ENCODE data around the gene TSEN54.
A peak's percentile ranks its signal among the peaks of the same experiment; 100 is the strongest.
"Not testable (repeated sequence)": the region's sequence is repeated elsewhere in the genome, so short reads cannot be mapped to it uniquely, and the experiment has no call there.

The TSEN54 gene

GRCh38 chr17:75514919-75515495 lies 1.3 kb upstream of the TSEN54 start:
- no peak for DNase-seq
- peaks cover 3% of the 10 kb centered on the region for H3K27me3 Mint-ChIP-seq
- H3K36me3 Mint-ChIP-seq (ENCODE audit: low read depth): peaks cover 26% of the 10 kb centered on the region
- H3K9me3 Mint-ChIP-seq: no peaks in the 10 kb centered on the region
- peak overlapping the region; percentile 79 for H3K4me3 Mint-ChIP-seq
- H3K27ac Mint-ChIP-seq: no peak overlapping the region
- H3K4me1 Mint-ChIP-seq (ENCODE audit: low read depth): peaks cover 26% of the 10 kb centered on the region

- H3K9me3 Mint-ChIP-seq: no peaks in the 10 kb centered on the region
- H3K27ac Mint-ChIP-seq: peak within 1 kb of the TSS; percentile 44
- H3K4me3 Mint-ChIP-seq: peak within 1 kb of the TSS; percentile 79
Observed at GRCh38 chr17:75515496-75516254, 653 bp upstream of the TSEN54 start, which contains the start of gene CASKIN2. TSS of gene CASKIN2 (minus strand) at chr17:75515537. CDS start at chr17:75513804, 1,733 bp downstream.

GRCh38 chr17:75516619-75517296 lies 430 bp downstream of the TSEN54 start:
- DNase-seq: peak; percentile 75
- peak overlapping the region; percentile 70 for H3K27ac Mint-ChIP-seq
- peak overlapping the region; percentile 90 for H3K4me3 Mint-ChIP-seq
- peaks cover 37% of the 10 kb centered on the region for H3K36me3 Mint-ChIP-seq (ENCODE audit: low read depth)
- H3K9me3 Mint-ChIP-seq: no peaks in the 10 kb centered on the region
- H3K4me1 Mint-ChIP-seq (ENCODE audit: low read depth): peaks cover 26% of the 10 kb centered on the region
- peaks cover 3% of the 10 kb centered on the region for H3K27me3 Mint-ChIP-seq

More at GRCh38 chr17:75515496-75516254, 653 bp upstream of the TSEN54 start, which contains the start of gene CASKIN2:
- peaks cover 26% of the 10 kb centered on the region for H3K4me1 Mint-ChIP-seq (ENCODE audit: low read depth)
- peak; percentile 93 for DNase-seq
- peaks cover 28% of the 10 kb centered on the region for H3K36me3 Mint-ChIP-seq (ENCODE audit: low read depth)
- peaks cover 3% of the 10 kb centered on the region for H3K27me3 Mint-ChIP-seq

- H3K4me3 Mint-ChIP-seq: peak overlapping the region; percentile 90
- peaks cover 26% of the 10 kb centered on the region for H3K4me1 Mint-ChIP-seq (ENCODE audit: low read depth)
- peaks cover 43% of the 10 kb centered on the region for H3K36me3 Mint-ChIP-seq (ENCODE audit: low read depth)
- H3K27me3 Mint-ChIP-seq: peaks cover 3% of the 10 kb centered on the region
- peak overlapping the region; percentile 70 for H3K27ac Mint-ChIP-seq
- H3K9me3 Mint-ChIP-seq: no peaks in the 10 kb centered on the region
- DNase-seq: peak; percentile 51
Observed at GRCh38 chr17:75517297-75517865, 1.1 kb downstream of the TSEN54 start.

- Mint-ChIP-seq H3K27ac (peak overlapping the region; percentile 70), H3K27me3 (peaks cover 3% of the 10 kb centered on the region), H3K4me1 (ENCODE audit: low read depth) (peaks cover 26% of the 10 kb centered on the region), H3K9me3 (no peaks in the 10 kb centered on the region), H3K36me3 (ENCODE audit: low read depth) (peaks cover 50% of the 10 kb centered on the region), H3K4me3 (peak overlapping the region; percentile 90)
- no peak for DNase-seq
Observed at GRCh38 chr17:75518201-75518600, 1.9 kb downstream of the TSEN54 start.

GRCh38 chr17:75518983-75519537 lies 2.7 kb downstream of the TSEN54 start:
- Mint-ChIP-seq H3K4me1 (ENCODE audit: low read depth) (peaks cover 26% of the 10 kb centered on the region), H3K36me3 (ENCODE audit: low read depth) (peaks cover 59% of the 10 kb centered on the region), H3K27ac (no peak overlapping the region), H3K27me3 (peaks cover 1% of the 10 kb centered on the region), H3K9me3 (no peaks in the 10 kb centered on the region), H3K4me3 (no peak overlapping the region)
- no peak for DNase-seq

GRCh38 chr17:75520413-75520812 lies 4.1 kb downstream of the TSEN54 start:
- H3K36me3 Mint-ChIP-seq (ENCODE audit: low read depth): peaks cover 65% of the 10 kb centered on the region
- peaks cover 23% of the 10 kb centered on the region for H3K4me1 Mint-ChIP-seq (ENCODE audit: low read depth)
- not testable (repeated sequence) for H3K9me3 Mint-ChIP-seq, H3K27ac Mint-ChIP-seq, H3K4me3 Mint-ChIP-seq, H3K27me3 Mint-ChIP-seq, DNase-seq

- DNase-seq: no peak
- Mint-ChIP-seq H3K4me1 (ENCODE audit: low read depth) (peaks cover 26% of the 10 kb centered on the region), H3K27me3 (no peaks in the 10 kb centered on the region), H3K27ac (no peak overlapping the region), H3K9me3 (no peaks in the 10 kb centered on the region), H3K4me3 (no peak overlapping the region), H3K36me3 (ENCODE audit: low read depth) (peaks cover 65% of the 10 kb centered on the region)
Observed at GRCh38 chr17:75521290-75521689, 5.0 kb downstream of the TSEN54 start.

GRCh38 chr17:75521951-75522727 lies 5.8 kb downstream of the TSEN54 start:
- Mint-ChIP-seq H3K9me3 (no peaks in the 10 kb centered on the region), H3K4me1 (ENCODE audit: low read depth) (peaks cover 32% of the 10 kb centered on the region), H3K36me3 (ENCODE audit: low read depth) (peaks cover 63% of the 10 kb centered on the region)

GRCh38 chr17:75523647-75524046 lies 7.3 kb downstream of the TSEN54 start:
- DNase-seq: no peak
- H3K4me1 Mint-ChIP-seq (ENCODE audit: low read depth): peaks cover 19% of the 10 kb centered on the region
- H3K4me3 Mint-ChIP-seq: no peak overlapping the region
- peaks cover 51% of the 10 kb centered on the region for H3K36me3 Mint-ChIP-seq (ENCODE audit: low read depth)
- H3K27me3 Mint-ChIP-seq: no peaks in the 10 kb centered on the region
- H3K9me3 Mint-ChIP-seq: no peaks in the 10 kb centered on the region
- H3K27ac Mint-ChIP-seq: no peak overlapping the region

More at GRCh38 chr17:75521951-75522727, 5.8 kb downstream of the TSEN54 start:
- no peak for DNase-seq
- no peak overlapping the region for H3K27ac Mint-ChIP-seq
- no peaks in the 10 kb centered on the region for H3K27me3 Mint-ChIP-seq
- no peak overlapping the region for H3K4me3 Mint-ChIP-seq

- peaks cover 12% of the 10 kb centered on the region for H3K4me1 Mint-ChIP-seq (ENCODE audit: low read depth)
- no peaks in the 10 kb centered on the region for H3K27me3 Mint-ChIP-seq
- no peak for DNase-seq
- no peak overlapping the region for H3K4me3 Mint-ChIP-seq
- no peaks in the 10 kb centered on the region for H3K9me3 Mint-ChIP-seq
- H3K27ac Mint-ChIP-seq: no peak overlapping the region
- H3K36me3 Mint-ChIP-seq (ENCODE audit: low read depth): peaks cover 43% of the 10 kb centered on the region
Observed at GRCh38 chr17:75524269-75524969, 8.1 kb downstream of the TSEN54 start.

- peaks cover 12% of the 10 kb centered on the region for H3K4me1 Mint-ChIP-seq (ENCODE audit: low read depth)
- peak within 1 kb of the TSS; percentile 74 for H3K4me3 Mint-ChIP-seq
- H3K36me3 Mint-ChIP-seq (ENCODE audit: low read depth): peaks cover 38% of the 10 kb centered on the region
- H3K9me3 Mint-ChIP-seq: no peaks in the 10 kb centered on the region
- DNase-seq: peak; percentile 88
- H3K27me3 Mint-ChIP-seq: no peaks in the 10 kb centered on the region
- no peak within 1 kb of the TSS for H3K27ac Mint-ChIP-seq
Observed at GRCh38 chr17:75524970-75525805, 8.9 kb downstream of the TSEN54 start, which contains the start of gene LLGL2. TSS of gene LLGL2 (plus strand) at chr17:75525697. CDS start at chr17:75543427, 17,730 bp downstream.
